HG02938 (cell line): ENCODE data around the gene DEFB123.

ENCODE experiments used
- ATAC-seq: cut with Tn5 transposase; IDR thresholded peaks from one replicate; pipeline ENCODE4 v1.9.1; 2021; ENCODE audit warnings: mild to moderate bottlenecking, moderate library complexity; ENCODE audit not compliant: unreplicated experiment

The DEFB123 gene

GRCh38 chr20:31473331-31474096 lies 33.1 kb downstream of the DEFB123 start:
- no peak for ATAC-seq

- ATAC-seq = no peak
Measured at GRCh38 chr20:31474097-31474436, 33.6 kb downstream of the DEFB123 start.

GRCh38 chr20:31474758-31475427 lies 34.5 kb downstream of the DEFB123 start, which contains the start of the genes DEFB124 and REM1:
Gene DEFB124 (minus strand): TSS chr20:31475127. CDS start chr20:31473013, 2,114 bp downstream.
Gene REM1 (plus strand): TSS chr20:31475288. CDS start chr20:31476446, 1,158 bp downstream.
- no peak for ATAC-seq

- no peak for ATAC-seq
Measured at GRCh38 chr20:31475472-31476293, 35.3 kb downstream of the DEFB123 start.

GRCh38 chr20:31476294-31476585 lies 35.8 kb downstream of the DEFB123 start:
- no peak for ATAC-seq

- no peak for ATAC-seq
Measured at GRCh38 chr20:31476643-31477215, 36.3 kb downstream of the DEFB123 start.

- ATAC-seq = no peak
Measured at GRCh38 chr20:31484001-31484400, 43.6 kb downstream of the DEFB123 start.

- no peak for ATAC-seq
Measured at GRCh38 chr20:31485450-31486339, 45.3 kb downstream of the DEFB123 start.

- ATAC-seq = no peak
Measured at GRCh38 chr20:31488115-31488514, 47.7 kb downstream of the DEFB123 start.

- no peak for ATAC-seq
Measured at GRCh38 chr20:31489152-31489551, 48.7 kb downstream of the DEFB123 start.

- ATAC-seq = no peak
Measured at GRCh38 chr20:31490752-31491151, 50.3 kb downstream of the DEFB123 start.

GRCh38 chr20:31494131-31494530 lies 53.7 kb downstream of the DEFB123 start:
- ATAC-seq = no peak

GRCh38 chr20:31496761-31497295 lies 56.4 kb downstream of the DEFB123 start:
- no peak for ATAC-seq

- ATAC-seq = no peak
Measured at GRCh38 chr20:31497838-31498540, 57.6 kb downstream of the DEFB123 start.
